Fibroblast of skin of left quadriceps (primary cell): ENCODE measurements around the gene GSK3B.

Source experiments
- DNase-seq, 2 experiments: peaks; one replicate each; pipeline ENCODE4 v3.0.0-alpha.2; 2013; ENCODE audit warnings: low read depth in 2 of 2

Gene GSK3B

DNA sequence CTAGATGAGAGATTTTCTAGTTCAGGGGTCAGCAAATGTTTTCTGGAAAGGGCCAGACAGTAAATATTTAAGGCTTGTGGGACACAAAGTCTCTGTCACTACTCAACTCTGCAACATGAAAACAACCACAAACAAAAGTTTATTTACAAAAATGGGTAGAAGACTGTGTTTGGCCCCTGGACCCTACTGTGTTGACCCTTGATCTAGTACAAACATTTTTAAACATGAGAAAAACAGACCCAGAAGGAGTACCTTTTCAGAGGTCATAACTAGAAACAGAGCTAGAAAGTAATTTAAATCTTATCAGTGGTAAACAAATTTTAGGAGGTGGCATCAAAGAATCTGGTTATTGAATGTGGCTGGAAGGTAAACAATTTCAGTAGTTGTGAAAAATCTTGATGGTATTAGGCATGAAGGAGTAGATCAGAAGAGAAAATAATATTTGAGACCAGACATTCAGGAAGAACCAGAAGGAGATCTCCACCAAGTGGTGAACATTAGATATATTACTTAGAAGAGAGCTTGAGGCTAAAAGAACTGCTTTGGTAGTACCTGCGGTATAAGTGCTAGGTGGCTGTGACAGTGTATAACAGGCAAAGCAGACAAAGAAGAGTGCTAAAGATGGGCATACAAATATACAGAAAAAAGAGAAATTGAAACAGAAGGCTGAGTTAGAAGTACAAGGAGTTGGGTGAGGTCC lies 210.6 kb downstream of the GSK3B start:
- DNase-seq, result no peak

DNA sequence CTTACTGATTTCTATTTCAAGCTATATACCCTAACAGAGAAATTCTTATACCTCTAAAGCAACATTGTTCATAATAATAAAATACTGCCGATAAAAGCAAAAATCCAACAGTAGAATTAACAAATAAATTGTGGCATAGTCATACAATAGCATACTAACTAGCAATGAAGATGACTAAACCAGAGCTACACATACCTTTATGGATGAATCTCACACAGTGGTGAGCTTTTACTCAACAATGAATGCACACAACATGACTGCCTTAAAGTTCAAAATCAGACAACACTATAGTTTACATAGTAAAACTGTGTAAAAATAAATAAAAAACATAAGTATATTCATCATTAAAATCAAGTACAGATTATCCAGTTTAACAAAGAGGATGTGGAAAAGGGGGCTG lies 213.3 kb downstream of the GSK3B start:
- DNase-seq, result no peak

DNA sequence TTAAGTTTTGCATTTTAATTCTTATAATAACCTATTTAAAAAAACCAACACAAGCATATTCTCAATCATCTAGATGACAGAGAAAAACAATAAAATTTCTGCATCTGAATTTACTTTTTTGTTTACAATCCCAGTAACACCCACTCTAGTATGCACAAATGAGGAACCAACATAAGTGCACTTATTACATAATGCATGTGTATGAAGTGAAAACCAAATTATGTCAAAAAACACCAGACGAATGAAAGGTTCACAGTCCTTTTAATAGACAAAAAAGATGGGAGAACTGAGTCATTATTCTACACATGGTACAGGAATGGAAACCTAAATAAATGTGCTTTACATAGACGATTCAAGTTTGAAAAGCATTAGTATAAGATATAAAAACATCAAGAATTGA lies 220.6 kb downstream of the GSK3B start:
- no peak for DNase-seq

DNA sequence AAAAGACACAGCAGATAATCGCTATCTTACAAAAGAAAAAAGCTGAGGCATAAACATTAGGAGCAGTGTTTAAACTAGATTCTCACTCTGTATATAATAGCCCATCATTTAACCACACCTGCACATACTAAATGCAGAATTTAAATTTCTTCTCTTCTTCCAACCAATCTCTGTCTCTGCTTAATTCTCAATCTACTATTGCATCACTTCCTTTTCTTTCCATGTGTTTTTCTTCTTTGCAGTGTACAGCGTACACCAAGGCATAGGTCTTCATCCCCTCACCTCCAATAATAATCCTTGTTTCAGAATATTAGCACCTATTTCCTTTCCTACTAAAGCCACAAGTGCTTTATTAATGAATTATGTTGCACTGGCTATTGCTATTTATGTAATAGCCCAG lies 221.5 kb downstream of the GSK3B start:
- no peak for DNase-seq

DNA sequence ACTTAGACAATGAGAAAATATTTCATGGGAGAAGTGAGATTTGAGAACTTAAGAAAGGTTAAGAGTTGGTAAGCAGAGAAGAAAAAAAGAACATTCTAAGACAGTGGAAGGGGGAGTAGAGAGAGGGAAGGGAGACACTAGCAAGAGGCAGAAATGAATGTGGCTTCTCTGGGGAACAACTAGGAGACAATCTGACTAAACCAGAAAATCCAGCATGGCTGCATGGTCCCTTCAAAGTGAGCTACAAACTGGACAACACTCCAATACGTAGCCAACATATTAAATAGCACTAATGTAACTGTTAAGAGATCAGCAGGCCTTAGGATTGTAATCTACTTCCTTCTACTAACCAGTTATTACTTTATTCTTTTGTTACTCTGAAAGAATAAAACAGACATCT lies 222.7 kb downstream of the GSK3B start:
- DNase-seq, result no peak

DNA sequence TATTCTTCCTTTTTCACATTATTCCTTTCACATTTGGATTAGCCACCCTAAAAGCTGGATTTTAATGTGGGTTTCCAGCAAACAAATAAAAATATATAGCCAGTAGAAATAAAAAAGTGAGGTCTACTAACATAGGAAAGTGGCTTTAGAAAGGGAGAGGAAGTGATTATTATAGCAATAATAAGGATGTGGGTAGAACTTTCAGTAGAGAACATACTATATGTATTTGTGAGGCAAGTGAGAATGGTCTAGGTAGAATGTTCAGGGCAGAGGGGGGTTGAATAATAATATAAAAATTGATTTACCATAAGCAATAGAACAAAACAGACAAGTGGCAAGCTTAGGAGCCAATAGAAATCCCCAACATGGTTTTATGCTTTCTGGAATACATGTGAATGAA lies 223.7 kb downstream of the GSK3B start:
- no peak for DNase-seq

DNA sequence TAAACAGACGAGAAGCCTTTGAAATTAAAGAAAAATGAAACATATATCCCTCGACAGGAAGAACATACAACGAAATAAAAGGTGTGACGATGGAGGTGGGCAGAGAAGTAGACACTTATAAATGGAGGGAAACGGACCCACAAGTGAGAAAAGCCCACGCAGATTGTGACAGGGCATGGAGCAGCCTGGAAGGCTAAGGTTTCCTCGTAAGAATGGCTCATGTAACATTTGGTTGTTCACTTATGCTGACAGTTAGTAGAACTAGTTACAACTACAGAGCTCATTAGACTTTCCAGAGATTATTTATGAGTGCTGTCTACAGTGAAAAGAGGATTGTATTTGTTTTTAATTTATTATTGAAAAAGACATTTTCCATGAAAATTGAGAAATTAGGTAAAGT lies 229.8 kb downstream of the GSK3B start:
- DNase-seq, result no peak

DNA sequence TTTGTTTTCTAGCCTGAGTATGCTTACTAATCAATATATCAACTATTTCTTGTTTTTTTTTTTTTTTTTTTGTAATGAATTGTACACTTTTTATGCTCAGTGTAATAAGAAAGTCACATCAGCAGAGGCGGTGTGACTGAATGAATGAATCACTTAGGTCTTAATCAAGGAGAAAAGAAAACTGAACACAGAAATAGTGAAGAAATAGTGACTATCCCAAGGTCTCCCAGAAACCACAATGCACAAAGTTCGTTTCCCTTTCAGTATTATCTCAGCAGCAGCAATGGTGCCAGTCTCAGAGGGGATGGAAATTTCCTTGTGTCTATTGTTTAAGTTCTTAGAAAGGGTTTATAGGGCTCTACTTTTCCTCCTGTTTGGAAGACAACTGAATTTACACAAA lies 231.6 kb downstream of the GSK3B start:
- DNase-seq, result no peak

DNA sequence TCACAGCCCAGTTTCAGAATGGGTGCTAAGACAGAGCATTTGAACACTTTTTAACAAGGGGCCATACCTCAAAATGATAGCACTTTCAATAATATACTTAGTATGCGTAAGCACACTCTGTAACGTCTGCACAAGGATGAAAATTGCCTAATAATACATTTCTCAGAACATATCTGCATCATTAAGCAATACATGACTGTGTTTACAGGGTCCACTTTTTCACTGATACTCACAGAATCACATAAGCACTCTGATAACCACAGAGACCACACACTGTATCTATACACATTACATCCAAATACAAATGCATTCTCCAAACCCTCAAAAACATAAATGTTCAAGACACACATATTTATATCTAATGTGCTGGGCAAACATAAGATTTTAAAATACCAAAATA lies 232.6 kb downstream of the GSK3B start:
- DNase-seq, result no peak

DNA sequence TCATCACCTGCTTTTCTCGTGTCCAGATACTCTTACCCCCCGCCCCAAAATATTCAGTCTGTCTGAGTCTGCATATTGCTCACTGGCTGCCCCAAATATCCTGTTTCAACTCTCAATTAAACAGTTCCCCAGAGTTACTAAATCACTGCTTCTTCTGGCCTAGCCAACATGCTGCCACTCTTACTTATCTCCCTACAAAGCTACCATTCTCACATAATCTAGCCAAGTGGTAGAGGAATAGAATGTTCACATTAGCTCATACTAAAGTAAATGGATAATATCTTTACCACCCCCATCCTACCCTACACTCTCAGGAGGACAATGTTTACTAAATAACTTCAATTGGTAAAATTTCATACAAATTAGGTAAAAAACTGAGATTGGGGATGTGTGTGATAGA lies 234.5 kb downstream of the GSK3B start:
- no peak for DNase-seq

DNA sequence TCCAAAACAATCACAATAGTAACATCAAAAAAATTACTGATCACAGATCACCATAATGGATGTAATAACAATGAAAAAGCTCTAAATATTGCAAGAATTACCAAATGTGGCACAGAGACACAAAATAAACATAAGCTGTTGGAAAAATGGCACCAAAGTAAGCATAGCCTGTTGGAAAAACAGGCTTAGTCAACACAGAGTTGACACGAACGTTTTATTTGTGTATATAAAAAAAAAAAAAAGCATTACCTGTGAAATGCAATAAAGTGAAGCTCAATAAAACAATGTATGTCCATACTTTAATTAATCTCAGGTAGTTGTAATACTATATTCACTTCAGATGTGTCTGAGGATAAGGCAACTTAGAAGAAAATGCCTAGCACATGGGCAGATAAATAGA lies 235.3 kb downstream of the GSK3B start:
- no peak for DNase-seq

DNA sequence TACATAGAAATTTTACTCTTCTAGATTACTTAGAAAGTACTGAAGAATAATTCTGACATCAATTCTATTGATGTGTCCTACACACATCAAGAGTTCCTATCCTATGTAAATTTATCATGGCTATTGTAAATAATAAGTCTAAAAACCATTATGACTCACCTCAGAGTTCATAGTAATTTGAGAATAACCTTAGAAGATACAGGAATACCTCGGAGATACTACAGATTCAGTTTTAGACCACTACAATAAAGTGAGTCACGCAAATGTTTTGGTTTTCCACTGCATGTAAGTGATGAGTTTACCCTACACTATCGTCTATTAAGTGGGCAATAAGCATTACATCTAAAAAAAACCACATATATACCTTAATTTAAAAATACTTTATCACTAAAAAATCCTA lies 237.6 kb downstream of the GSK3B start:
- DNase-seq, result no peak

DNA sequence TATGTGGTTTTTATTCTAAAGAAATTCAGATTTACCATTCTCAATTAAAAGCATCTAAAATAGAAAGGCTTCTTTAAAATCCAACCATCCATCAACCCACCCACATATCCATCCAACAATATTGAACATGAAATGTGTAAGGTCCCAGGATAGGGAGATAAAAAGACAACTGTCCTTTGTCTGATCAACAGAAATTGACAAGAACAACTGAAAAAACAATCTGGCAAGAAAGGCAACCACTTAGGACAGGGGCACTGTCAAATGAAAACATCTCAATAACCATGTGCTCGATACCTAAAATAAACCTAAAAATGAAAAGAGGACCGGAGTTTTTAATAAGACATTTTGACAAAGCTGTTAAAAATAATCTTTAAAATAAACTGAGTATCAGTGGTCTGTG lies 245.1 kb downstream of the GSK3B start:
- no peak for DNase-seq

DNA sequence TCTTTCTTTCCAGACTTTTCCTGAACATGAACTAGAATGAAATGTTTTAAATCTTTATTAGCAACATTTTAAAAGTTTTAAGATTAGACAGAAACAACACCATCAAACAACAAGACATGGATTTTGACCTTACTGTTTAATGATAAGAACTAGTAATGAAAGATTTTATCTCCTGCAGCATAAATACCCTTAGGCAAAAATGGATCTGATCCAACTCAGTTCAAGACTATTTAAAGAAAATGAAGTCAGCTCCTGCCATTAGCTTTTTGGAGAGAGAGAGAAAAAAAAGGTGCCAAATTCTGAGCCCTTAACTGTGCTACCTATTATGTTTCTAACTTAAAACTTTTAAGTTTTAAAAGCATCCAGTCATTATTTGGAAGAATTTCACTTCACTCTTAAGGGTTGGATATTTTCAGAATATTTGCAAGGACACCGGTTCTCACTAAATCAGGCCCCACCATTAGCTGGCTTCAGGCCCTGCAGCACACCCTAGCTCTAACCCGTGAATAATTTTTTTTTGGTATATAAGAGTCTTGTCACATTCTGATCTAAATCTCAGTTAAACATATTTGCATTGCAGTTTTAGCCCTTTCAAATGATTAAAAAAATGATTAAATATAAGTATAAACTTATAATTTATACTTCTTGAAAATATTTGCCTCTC lies 252.3 kb downstream of the GSK3B start:
- no peak for DNase-seq

DNA sequence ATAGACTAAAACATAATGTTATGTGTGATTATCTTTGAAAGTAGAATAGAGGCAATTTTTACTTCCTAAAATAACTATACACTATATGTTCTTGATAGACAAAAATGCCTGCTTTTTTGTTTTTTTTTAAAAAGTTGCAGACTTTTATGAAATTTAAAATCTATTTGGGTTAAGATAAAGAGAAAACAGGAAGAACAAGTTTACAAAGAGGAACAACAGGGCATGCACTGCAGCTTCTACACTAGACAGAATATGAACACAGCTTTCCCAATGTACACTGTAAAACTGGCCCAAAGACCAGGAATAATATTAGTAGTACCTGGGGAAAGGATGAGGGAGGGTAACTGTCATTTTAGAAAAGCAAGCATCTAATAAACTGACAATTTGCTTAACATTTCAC lies 258.7 kb downstream of the GSK3B start:
- no peak for DNase-seq

DNA sequence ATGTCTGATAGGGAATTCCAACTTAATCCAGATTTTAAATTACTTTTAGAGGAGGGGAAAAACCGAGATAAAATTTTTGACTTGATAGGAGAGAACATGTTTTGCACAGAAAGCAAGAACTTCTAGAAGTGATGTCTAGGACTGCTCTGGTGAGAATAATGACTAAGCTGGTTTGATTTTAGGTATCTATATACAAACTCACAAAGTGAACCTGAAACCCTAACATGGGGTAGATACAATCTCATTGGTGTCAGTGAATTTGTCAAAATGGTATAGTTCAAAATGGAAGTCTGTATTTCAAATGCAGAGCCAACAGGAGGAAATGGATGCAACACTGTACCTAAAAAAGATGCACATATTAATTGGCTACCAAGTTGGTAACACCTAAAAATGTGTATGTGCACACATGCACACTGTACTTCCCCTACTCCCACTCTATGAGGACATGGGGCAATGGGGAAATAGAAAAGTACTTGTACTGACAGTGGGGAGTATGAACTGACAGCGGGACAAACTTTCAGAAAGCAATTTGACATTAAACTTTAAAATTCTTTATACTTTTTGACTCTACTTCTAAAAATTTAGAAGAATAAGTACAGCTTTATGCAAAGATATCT lies 259.4 kb downstream of the GSK3B start:
- no peak for DNase-seq

DNA sequence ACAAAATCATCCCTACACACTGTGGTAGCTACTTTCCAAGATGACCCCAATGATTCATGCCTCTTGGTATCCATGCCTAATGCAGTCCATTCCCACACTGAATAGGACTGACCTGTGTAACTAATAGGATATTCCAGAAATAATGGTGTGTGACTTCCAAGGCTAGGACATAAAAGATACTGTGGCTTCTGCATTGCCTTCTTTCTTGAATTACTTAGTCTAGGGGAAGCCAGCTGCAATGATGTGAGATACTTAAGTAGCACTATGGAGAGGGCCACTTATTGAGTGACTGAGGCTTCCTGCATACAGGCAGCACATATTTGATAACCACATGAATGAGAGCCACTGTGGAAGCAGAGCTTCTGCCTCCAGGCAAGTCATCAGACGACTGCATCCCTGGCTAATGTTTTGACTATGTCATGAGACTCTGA lies 262.3 kb downstream of the GSK3B start:
- no peak for DNase-seq

DNA sequence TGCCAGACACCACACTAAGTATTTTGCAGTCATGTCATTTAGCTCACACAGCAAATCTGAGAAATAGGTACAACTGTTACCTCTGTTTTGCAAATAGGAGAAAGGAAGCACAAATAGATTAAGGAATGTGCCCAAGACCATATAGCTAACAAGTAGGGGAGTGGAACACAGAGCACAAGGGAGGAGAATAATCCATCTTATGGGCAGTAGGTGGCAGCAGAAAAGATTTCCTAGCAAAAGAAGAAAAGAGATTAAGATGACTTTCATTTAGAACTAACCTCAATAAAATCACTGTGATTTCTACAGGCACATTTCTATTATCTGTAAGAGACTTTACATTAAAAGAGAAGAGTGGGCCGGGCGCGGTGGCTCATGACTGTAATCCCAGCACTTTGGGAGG lies 263.2 kb downstream of the GSK3B start:
- no peak for DNase-seq

DNA sequence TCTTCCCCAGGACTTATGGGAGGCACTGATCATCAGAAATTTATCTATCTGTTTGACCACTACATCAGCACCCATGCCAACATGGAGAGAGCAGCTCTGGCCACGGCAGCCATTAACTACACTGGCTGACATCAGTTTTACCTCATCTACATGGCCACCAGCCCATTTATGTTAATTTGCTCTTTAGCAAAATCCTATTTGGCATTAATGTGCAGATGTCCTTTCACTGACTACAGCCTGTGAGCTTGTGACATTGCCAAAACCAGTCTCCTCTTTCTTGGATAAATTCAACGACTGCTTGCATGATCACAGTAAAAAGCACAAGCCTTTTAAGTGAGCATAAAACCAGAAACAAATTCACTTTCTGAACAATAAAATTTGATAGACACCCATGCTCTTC lies 264.8 kb downstream of the GSK3B start:
- no peak for DNase-seq

DNA sequence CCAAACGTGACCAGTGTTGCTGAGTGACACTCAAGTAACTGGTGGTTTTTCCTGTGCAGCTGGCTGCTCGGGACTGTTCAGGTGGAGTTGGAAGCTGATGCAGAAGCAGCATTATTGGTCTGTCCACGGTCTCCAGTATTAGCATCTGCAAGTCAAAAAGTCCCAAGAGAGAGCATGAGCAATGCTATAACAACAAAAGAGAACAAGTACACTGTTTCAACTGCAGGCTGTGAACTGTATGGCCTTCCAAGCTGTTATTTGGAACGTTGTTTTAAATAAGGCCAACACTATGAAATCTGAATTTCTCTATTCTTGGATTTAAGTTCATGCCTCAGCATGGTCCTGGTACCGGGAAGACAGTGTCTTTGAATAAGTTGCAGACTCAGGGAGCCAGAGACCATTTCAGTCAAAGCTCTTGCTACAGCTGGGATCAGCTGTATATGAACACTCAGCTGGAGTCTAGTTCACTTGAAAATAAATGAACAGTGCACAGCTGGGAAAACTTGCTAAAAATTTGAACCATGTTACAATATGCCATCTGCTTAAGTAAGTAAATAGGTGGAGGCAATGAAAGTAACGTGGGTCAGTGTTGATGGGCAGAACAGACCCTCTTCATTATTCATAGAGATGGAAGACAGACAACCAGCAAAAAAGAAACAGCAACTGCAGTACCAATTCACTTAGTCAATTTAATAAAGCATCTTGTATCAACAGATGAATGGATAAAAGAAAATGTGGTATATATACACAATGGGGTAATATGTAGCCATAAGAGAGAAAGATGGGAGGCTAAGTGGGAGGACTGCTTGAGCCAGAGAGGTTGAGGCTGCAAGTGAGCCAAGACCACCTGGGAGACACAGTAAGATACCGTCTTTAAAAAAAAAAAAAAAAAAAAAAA lies 267.3 kb downstream of the GSK3B start:
- DNase-seq, result no peak

DNA sequence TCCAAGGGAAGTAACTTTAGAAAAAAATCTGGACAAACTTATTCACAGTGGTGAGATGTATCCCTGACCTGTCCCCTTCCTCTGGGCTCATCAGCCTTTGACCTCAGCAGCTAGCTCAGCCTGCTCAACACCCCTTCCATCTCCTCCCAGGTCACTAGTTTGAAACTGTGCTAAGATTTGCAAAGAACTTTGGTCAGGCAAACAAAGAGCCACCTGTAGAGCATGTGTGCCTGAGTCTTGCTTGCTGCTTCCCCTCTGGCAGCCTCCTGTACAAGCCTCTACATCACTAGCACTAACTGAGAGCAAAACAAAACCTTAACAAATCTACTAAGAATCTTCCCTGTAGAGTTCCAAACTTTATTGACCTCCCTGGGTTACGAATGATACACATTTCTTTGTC lies 268.4 kb downstream of the GSK3B start:
- DNase-seq, result no peak

DNA sequence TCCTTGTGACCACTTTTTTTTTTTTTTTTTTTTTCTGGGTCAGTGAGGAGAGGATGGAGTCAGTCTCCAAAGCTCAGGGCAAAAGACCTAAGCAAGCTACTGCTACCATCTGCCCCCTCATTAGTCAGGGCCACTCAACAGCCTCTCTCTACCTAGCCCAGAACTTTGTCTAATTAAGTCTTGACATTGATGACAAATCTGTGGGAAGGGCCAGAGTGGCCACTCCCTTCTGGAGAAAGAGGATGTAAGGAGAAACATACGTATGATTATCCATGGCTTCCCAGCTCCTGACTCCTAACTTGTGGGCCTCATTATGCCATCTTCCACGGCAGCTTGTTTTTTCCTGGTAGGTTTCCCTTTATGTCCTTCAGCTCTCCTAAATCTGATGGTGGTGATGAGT lies 274.4 kb downstream of the GSK3B start:
- no peak for DNase-seq
